K562 (cell line): ENCODE results near the gene FXYD4. TPM values are rescaled to one million over a fixed set of nuclear protein-coding genes. Genes with fewer than 3 reads are reported as not detected.

Experiments
- ATAC-seq: fragments of 200-7000 bp; cut with Tn5 transposase; 3 replicates; pipeline ENCODE4 v1.9.1; 2020; ENCODE audit warnings: moderate library complexity
- BruUV-seq: library from RNA; stranded (reverse); fragments of 400-500 nt; replicated peaks from 2 replicates; lab custom pipeline; 2021; lab: Mats Ljungman, UMichigan
- CTCF ChIA-PET: fragments of 300-600 bp; formaldehyde crosslinking; extraction: SDS; loops from one replicate; lab custom pipeline; 2021; ENCODE audit warnings: low intra/inter-chr PET ratio; lab: Yijun Ruan, JAX
- POLR2A ChIA-PET: fragments of 300-600, 350-650 bp; sonication (Branson Sonifier 250); formaldehyde crosslinking; extraction: SDS; loops from one replicate; lab custom pipeline; 2021; ENCODE audit warnings: antibody characterized with exemption, inconsistent platforms; lab: Yijun Ruan, JAX
- DNase-seq, 4 experiments: peaks; one replicate each; pipeline versions ENCODE4 v3.0.0 to v3.0.0-alpha.2; 2011 to 2018; ENCODE audit warnings: low spot score in 3 of 4, mixed read lengths in 3 of 4; ENCODE audit errors: extremely low read depth in 1 of 4
- FAIRE-seq: peaks from 2 replicates; lab custom pipeline; 2011; peaks lifted over from hg19 to GRCh38; lab: Jason Lieb, UNC
- H2AFZ ChIP-seq: 2 replicates; pipeline ENCODE4 v1.6.0; 2011; ENCODE audit warnings: low read depth, low read length, control low read depth, inconsistent platforms
- H3K27ac ChIP-seq: fragments of 200-600 bp; 3 replicates; pipeline ENCODE4 v1.8.0; 2011; ENCODE audit warnings: low read depth, mild to moderate bottlenecking, control low read depth, inconsistent platforms, low read length, moderate library complexity, mixed read lengths; ENCODE audit errors: extremely low read depth
- H3K27me3 ChIP-seq, 2 experiments: fragments of 300-600 bp in 1 of 2; 2 replicates in 1 of 2; 3 replicates in 1 of 2; pipeline versions ENCODE4 v1.6.0 to v1.8.0; 2011; ENCODE audit warnings: inconsistent platforms in 2 of 2, low read length in 2 of 2, mild to moderate bottlenecking in 1 of 2, mixed read lengths in 1 of 2, moderate library complexity in 1 of 2; ENCODE audit not compliant: control insufficient read depth in 2 of 2, insufficient read depth in 2 of 2
- H3K36me3 ChIP-seq: fragments of 300-600 bp; 3 replicates; pipeline ENCODE4 v1.8.0; 2011; ENCODE audit warnings: mild to moderate bottlenecking, low read length, inconsistent platforms; ENCODE audit not compliant: control insufficient read depth, insufficient read depth
- H3K4me1 ChIP-seq, 2 experiments: fragments of 200-600 bp in 1 of 2; replicated peaks in 1 of 2; 2 replicates in 1 of 2; 3 replicates in 1 of 2; pipeline versions ENCODE4 v1.5.1 to v1.8.0; 2011; ENCODE audit warnings: inconsistent platforms in 2 of 2, low read length in 2 of 2, mild to moderate bottlenecking in 1 of 2, mixed read lengths in 1 of 2, moderate library complexity in 1 of 2; ENCODE audit not compliant: control insufficient read depth in 2 of 2, insufficient read depth in 2 of 2
- H3K4me2 ChIP-seq: 2 replicates; pipeline ENCODE4 v1.6.1; 2011; ENCODE audit warnings: low read length, control low read depth, inconsistent platforms, mixed read lengths; ENCODE audit not compliant: insufficient read depth
- H3K4me3 ChIP-seq: fragments of 200-600 bp; sonication (generic), shearing (Covaris generic); 2 replicates; pipeline ENCODE4 v1.5.1; 2016; ENCODE audit warnings: control low read depth, inconsistent platforms
- H3K79me2 ChIP-seq: fragments of 200-600 bp; 3 replicates; pipeline ENCODE4 v1.8.0; 2011; ENCODE audit warnings: low read length, inconsistent platforms; ENCODE audit not compliant: control insufficient read depth, insufficient read depth
- H3K9ac ChIP-seq, 2 experiments: 2 replicates each; pipeline versions ENCODE4 v1.6.0 to v1.6.1; 2011; ENCODE audit warnings: low read depth in 2 of 2, low read length in 2 of 2, control low read depth in 1 of 2, inconsistent platforms in 1 of 2, mild to moderate bottlenecking in 1 of 2, mixed read lengths in 1 of 2; ENCODE audit not compliant: insufficient read depth in 1 of 2
- H3K9me1 ChIP-seq: one replicate; pipeline ENCODE4 v1.6.0; 2011; ENCODE audit warnings: inconsistent platforms, mild to moderate bottlenecking, low read length, moderate library complexity; ENCODE audit not compliant: control insufficient read depth, insufficient read depth
- H3K9me3 ChIP-seq: replicated peaks from 2 replicates; pipeline ENCODE4 v1.5.1; 2011; ENCODE audit warnings: low read depth, low read length, inconsistent platforms; ENCODE audit not compliant: control insufficient read depth, insufficient read depth
- H4K20me1 ChIP-seq: replicated peaks from 2 replicates; pipeline ENCODE4 v1.6.1; 2011; ENCODE audit warnings: low read length, inconsistent platforms, mixed read lengths; ENCODE audit not compliant: control insufficient read depth, insufficient read depth
- CBX5 ChIP-seq: IDR thresholded peaks from 2 replicates; pipeline ENCODE4 v1.6.1; 2014; ENCODE audit warnings: low read depth, borderline replicate concordance
- COPS2 ChIP-seq: fragments of 450-650 bp; conservative IDR thresholded peaks from 2 replicates; pipeline ENCODE4 v1.6.1; 2016; ENCODE audit warnings: mild to moderate bottlenecking, moderate library complexity
- IRF2 ChIP-seq: sonication (generic); formaldehyde crosslinking; IDR thresholded peaks from 2 replicates; pipeline ENCODE4 v1.8.1; 2022; ENCODE audit warnings: mild to moderate bottlenecking, missing genetic modification reagents
- KAT8 ChIP-seq: fragments of 450-650 bp; IDR thresholded peaks from 2 replicates; pipeline ENCODE4 v1.6.1; 2016; ENCODE audit warnings: low read depth, mild to moderate bottlenecking
- MTA1 ChIP-seq: fragments of 450-650 bp; IDR thresholded peaks from 2 replicates; pipeline ENCODE4 v1.6.1; 2017; ENCODE audit warnings: borderline replicate concordance
- MTA2 ChIP-seq: fragments of 450-650 bp; IDR thresholded peaks from 2 replicates; pipeline ENCODE4 v1.6.1; 2016; ENCODE audit warnings: low read depth
- MYBL2 ChIP-seq, 2 experiments: fragments of 450-650 bp in 1 of 2; sonication (generic) in 1 of 2; formaldehyde crosslinking in 1 of 2; IDR thresholded peaks; 2 replicates each; pipeline versions ENCODE4 v1.6.1 to v1.8.1; 2017 to 2022; ENCODE audit warnings: borderline replicate concordance in 1 of 2, inconsistent platforms in 1 of 2, low read depth in 1 of 2, mild to moderate bottlenecking in 1 of 2, missing genetic modification reagents in 1 of 2, moderate library complexity in 1 of 2
- NONO ChIP-seq, 2 experiments: fragments of 200-400 bp in 1 of 2; fragments of 450-650 bp in 1 of 2; formaldehyde crosslinking in 1 of 2; IDR thresholded peaks; 2 replicates each; pipeline ENCODE4 v1.6.1; 2017; ENCODE audit warnings: low read depth in 2 of 2, mild to moderate bottlenecking in 2 of 2, moderate library complexity in 2 of 2, low read length in 1 of 2
- PML ChIP-seq: IDR thresholded peaks from 2 replicates; pipeline ENCODE4 v1.6.1; 2012; ENCODE audit warnings: low read length, inconsistent platforms
- RCOR1 ChIP-seq, 2 experiments: IDR thresholded peaks; 2 replicates each; pipeline ENCODE4 v1.6.1; 2012; ENCODE audit warnings: low read depth in 2 of 2, low read length in 2 of 2, borderline replicate concordance in 1 of 2, improper control_type of control experiment in 1 of 2
- ZNF274 ChIP-seq: IDR thresholded peaks from 2 replicates; pipeline ENCODE4 v1.6.1; 2011; ENCODE audit warnings: low read depth, mild to moderate bottlenecking, low read length, moderate library complexity, borderline replicate concordance
- ZNF609 ChIP-seq: sonication (generic); formaldehyde crosslinking; IDR thresholded peaks from 2 replicates; pipeline ENCODE4 v1.8.1; 2023; ENCODE audit warnings: missing genetic modification reagents, mild to moderate bottlenecking, borderline replicate concordance
- ZNF766 ChIP-seq: fragments of 200-800 bp; sonication (Bioruptor generic); conservative IDR thresholded peaks from 2 replicates; pipeline ENCODE4 v1.6.1; 2016; ENCODE audit warnings: missing genetic modification characterization, missing compliant biosample characterization
- WGBS: fragments of 100-300 bp; shearing (Covaris generic); methylation state at CpG from one replicate; pipeline ENCODE4 v1.1.6; 2016; ENCODE audit warnings: low coverage, mixed read lengths; ENCODE audit not compliant: insufficient coverage; ENCODE audit errors: missing lambda C conversion rate; 5-methylcytosine and 5-hydroxymethylcytosine counted together
- in situ Hi-C: fragments of 300-500 bp; cut with MboI; formaldehyde crosslinking; loops from 4 replicates; pipeline ENCODE4 v1.15.0; 2018; ENCODE audit warnings: inconsistent platforms, mixed read lengths
- intact Hi-C: fragments of 100-400 bp; cut with micrococcal nuclease; formaldehyde crosslinking; loops from 2 replicates; pipeline ENCODE4 v1.14.2; 2022
- polyA plus RNA-seq, 8 experiments: library from polyadenylated mRNA; depleted of rRNA in 4 of 8; stranded (reverse) in 5 of 8; unstranded in 3 of 8; fragments of >200 nt; fragmentation: Nextera tagmentation in 2 of 8; fragmentation: Illumina TruSeq in 1 of 8; extraction: Ambion mirVana in 2 of 8; extraction: Trizol in 1 of 8; gene quantifications; 2 replicates each; pipeline versions ENCODE4 v1.2.1 to v1.2.3, GENCODE V29; 2011 to 2014; ENCODE audit warnings: inconsistent platforms in 1 of 8, missing spikeins in 1 of 8
- total RNA-seq, 7 experiments: library from RNA; depleted of rRNA in 6 of 7; stranded (reverse); fragments of >200 nt in 6 of 7; fragmentation: Illumina TruSeq in 2 of 7; extraction: Trizol in 2 of 7; gene quantifications; 2 replicates each; pipeline versions ENCODE4 v1.2.1 to v1.2.3, GENCODE V29; 2011 to 2021; ENCODE audit warnings: low replicate concordance in 1 of 7

Gene FXYD4
- total and polyA plus RNA-seq, 9 of the 15 experiments (the other 6 are each of a cell fraction or from before 2014, with no cell fraction given): not detected

GRCh38 chr10:43341450-43341849 is 30.0 kb upstream of the FXYD4 start:
- DNase-seq (no peak), ATAC-seq (no peak), FAIRE-seq (no peak)
- Histone ChIP-seq H3K9me3 (no peaks in the 10 kb centered on the region), H3K9ac (no peak overlapping the region), H3K27me3 (peaks cover 42 to 74% of the 10 kb centered on the region in 2 experiments), H3K4me3 (no peak overlapping the region), H3K4me1 (peaks cover 5 to 16% of the 10 kb centered on the region in 2 experiments; a peak in 3 of 5 replicates), H2AFZ (no peak overlapping the region), H4K20me1 (no peaks in the 10 kb centered on the region), H3K9me1 (no peaks in the 10 kb centered on the region), H3K36me3 (no peaks in the 10 kb centered on the region), H3K4me2 (no peak overlapping the region), H3K79me2 (no peaks in the 10 kb centered on the region), H3K27ac (no peak overlapping the region)
- TF ChIP-seq PML: no peak
- no peak for TF ChIP-seq MTA2
- no peak for TF ChIP-seq ZNF274
- no peak for TF ChIP-seq MYBL2 (IDR thresholded peaks at IDR 0.05; ENCODE audit: low read depth)
- TF ChIP-seq MYBL2 (CRISPR knock-in tag; IDR thresholded peaks at IDR 0.05; ENCODE audit: borderline replicate concordance): no peak
- TF ChIP-seq NONO (IDR thresholded peaks at IDR 0.05; ENCODE audit: low read depth in 2 of 2, low read length in 1 of 2): no peak
- TF ChIP-seq MTA1: no peak
- TF ChIP-seq COPS2: no peak
- TF ChIP-seq IRF2: no peak
- no peak for TF ChIP-seq KAT8
- TF ChIP-seq ZNF609 (CRISPR knock-in tag): no peak
- TF ChIP-seq RCOR1 (IDR thresholded peaks at IDR 0.05; ENCODE audit: borderline replicate concordance in 1 of 2, low read depth in 2 of 2, low read length in 2 of 2): no peak
- TF ChIP-seq ZNF766: no peak
- no peak for TF ChIP-seq CBX5
- no TSS peak for BruUV-seq
- WGBS: 17% methylated on average over 7 of the region's 7 CpGs
- ChIA-PET POLR2A (interaction anchor here (1.3 kb wide), 1 partner anchor 13 kb away, joined by 4 read pairs; no protein-coding TSS in a partner anchor), CTCF (no interaction called here)
- in situ Hi-C loops: no loop called here
- intact Hi-C loops: loop anchor here (10.0 kb wide), 1 partner anchor 207 kb away; the partner anchor contains the start of gene CSGALNACT2
